8988T (cell line): ENCODE data around the gene COL6A1.
"Not testable (repeated sequence)": the region's sequence is repeated elsewhere in the genome, so short reads cannot be mapped to it uniquely, and the experiment has no call there.

ENCODE experiments used
- DNase-seq: peaks from one replicate; pipeline ENCODE4 v3.0.0; 2011

Gene COL6A1

DNA sequence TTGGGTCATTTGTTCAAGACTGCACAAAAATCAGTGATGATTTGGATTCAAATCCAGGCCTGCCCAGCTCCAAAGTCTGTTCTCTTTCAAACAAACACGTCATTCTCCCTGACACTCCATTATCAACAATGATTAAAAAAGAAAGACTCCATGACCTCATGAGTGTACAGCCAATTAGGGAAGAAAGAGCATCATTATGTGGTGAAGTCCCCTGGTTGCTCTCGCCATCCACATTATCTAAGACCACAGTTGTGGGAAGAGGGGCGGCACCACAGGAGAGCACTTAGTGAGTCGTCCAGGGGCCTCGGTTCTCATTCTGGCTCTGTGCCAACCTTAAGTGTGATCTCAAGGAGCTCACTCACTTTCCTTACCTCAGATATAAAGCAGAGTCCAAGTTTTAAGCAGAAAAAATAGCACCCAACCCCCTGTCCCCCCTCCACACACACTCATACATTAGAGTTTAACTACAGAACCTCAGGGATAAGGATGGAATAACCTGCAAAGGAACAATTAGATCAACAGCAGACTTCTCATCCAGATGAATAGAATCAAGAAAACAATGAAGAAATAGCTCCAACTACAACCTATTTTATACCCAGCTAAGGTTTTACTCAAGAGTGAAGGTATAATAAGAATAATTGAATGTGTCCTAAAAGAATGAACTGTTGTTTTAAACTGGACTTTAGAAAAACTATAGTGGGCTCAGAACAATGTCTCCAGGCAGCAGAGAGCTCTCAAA lies 47.8 kb downstream of the COL6A1 start:
- no peak for DNase-seq

DNA sequence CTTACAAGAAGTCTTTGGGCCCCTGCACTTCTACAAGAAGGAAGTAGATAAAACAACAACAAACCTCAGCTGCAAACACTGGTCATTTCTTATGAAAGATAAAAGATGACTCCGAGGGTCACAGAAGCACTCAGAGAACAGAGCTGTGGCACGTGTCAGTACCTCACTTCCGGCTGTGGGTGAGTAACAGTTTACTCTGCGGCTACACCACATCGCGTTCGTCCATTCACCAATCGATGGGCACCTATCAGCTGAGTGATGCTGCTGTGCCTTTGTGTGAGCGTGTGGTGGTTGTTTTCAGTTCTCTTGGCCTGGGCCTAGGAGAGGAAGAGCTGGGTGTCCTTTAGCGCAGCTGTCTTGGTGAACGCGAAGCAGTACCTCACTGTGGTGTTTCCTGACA lies 49.9 kb downstream of the COL6A1 start:
- no peak for DNase-seq

DNA sequence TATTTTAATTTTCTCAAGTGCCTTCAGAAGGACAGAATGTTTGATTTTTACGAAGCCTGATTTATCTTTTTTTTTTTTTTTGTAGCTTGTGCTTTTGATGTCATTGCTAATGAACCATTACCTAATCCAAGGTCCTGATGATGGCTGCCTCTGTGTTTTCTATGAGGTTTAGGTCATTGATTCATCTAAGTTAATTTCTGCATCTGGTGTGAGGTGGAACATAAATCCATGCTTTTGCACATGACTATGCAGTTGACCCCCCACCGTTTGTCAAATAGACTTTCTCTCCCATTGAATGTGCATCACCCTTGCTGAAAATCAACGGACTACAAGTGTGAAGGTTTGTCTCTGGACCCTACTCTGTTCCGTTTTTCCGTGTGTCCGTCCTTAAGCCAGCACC lies 50.5 kb downstream of the COL6A1 start:
- no peak for DNase-seq

GRCh38 chr21:46033410-46034400 lies 52.1 kb downstream of the COL6A1 start:
- DNase-seq: no peak

DNA sequence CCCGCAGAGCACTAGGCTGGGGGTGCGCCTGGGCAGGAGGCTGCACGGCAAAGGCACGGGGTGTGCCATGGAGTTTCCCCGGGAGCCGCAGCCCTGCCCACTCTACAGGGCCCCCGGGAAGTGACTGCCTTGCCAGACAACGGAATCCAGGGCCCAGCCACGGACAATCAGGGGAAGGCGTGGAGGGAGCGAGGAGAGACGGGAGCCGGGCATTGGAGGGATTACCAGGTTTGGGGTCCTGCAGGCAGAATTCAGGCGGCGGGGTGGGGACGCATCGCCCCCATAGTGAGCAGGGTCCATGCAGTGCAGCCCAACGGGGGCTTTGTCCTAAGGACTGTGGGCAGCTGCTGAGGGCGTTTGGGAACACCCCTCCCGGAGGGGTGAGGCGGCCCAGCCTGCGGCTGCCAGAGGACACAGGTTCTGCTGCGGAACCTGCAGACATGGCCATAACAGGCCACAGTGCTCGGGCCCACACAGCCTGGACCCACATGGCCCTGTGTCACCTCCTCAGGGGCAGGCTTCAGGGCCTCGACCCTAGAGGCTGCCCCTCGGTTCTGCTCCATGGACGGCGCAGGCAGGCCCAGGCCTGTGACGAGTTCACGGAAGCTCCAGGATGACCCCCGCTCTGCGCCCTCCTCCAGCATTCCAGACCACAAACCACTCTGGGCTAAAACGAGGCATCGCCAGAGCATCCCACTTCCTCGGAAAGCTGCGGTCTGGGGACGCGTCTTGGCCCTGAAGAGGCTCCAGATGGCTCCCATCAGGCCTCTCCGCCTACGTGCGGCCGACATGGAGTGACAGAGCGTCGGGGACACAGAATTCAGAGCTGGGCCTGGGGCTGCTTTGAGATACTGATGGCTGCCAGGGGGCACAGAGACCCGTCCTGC lies 54.5 kb downstream of the COL6A1 start:
- DNase-seq: no peak

- DNase-seq: no peak
Observed at GRCh38 chr21:46036696-46037330, 55.2 kb downstream of the COL6A1 start.

DNA sequence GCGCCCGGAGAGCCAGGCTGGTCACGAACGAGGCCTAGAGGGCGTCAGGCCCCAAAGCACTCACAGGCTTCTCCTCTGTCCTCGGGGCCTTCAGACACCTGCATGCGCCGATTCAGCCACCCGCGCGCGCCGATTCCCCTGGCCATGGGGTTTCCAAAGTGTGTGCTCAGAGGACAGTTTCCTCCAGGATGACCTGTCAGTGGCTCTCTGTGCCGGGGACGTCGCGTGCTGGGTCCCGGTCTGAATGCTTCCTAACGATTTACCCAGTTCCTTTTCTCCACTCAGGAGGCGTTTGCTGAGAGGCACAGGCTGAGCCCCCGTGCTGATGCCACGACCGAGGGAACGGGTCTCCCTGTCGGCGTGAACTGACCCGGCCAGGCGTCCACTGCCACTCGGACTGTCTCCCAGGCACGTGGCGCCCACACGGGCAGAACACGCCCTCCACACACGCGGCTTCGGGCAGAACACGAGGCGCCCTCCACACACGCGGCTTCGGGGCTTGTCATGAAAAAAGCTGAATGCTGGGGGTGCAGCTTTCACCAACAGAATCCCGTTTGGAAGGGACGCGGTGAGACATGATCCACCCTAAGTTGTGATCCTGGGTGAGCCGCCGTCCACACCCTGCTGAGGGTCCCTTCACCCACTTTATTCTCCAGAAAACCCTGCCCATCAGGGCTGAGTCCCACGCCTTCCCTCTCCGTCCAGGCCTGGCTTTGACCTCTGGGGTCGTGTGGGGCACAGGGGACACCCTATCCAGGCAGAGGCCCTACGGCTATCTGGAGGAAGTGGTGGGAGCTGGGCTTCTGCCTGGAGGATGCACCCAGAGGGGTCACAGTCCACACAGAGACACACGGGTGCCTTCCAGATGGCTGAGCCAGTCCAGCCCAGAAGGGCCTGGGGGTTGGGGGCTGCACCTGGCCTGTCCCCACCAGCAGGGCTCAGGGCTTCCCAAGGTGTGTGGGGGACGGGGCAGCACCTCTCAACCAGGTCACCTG lies 56.1 kb downstream of the COL6A1 start:
- DNase-seq: no peak

GRCh38 chr21:46038341-46038829 lies 56.8 kb downstream of the COL6A1 start:
- no peak for DNase-seq

- DNase-seq: no peak
Observed at GRCh38 chr21:46038871-46039397, 57.4 kb downstream of the COL6A1 start.

DNA sequence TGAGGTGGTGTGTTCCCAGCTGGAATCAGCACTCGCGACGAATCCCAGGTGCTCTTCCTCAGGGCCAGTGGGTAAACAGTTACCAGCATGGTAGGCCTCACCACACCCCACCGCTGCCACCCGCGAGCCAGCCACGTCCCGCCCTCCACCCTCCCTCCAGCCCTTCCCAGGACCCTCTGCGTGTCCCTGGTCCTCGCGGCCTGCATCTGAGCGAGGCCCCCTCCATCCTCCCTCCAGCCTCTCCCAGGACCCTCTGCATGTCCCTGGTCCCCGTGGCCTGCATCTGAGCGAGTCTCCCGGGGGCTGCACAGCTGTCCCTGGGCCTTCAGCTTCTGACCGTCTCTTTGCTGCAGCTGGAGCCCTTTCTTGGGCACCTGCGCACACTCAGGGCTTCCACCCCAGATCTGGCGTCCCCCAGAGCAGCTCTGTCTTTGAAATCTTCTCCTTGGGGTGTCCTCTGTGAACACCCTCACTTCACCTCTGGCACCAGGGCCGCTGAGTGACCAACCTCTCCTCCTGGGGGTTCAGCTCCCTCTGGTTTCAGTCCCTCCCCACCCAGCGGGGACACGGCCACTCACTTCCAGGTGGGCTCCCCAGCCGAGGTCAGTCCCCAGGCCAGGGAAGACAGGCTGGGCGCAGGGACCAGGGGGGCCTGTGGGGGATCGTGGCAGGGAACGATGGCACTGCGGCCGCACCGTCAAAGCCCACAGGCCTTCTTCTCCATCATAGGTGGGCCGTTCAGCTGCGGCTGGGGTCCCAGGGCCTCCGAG lies 58.5 kb downstream of the COL6A1 start:
- no peak for DNase-seq

GRCh38 chr21:46040707-46041106 lies 59.1 kb downstream of the COL6A1 start:
- DNase-seq: no peak

DNA sequence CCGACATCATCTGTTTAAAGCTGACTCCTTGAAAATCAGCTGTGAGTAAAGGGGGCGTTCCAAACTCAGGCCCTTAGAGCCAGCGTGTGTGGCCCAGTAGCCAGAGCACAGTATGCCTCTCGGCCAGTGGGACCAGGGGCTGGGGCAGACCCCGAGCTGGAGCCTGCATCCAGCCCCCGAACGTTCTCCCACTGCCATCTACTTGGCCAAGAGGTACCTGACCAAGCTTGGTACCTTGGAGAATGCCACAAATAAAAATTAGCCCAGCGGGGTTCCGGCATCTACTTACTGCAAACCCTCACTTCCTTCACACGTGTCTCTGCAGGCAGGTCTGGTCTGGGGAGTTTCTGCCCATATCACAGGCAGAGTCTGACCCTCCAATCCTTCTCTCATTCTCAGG lies 59.6 kb downstream of the COL6A1 start:
- DNase-seq: no peak

GRCh38 chr21:46045154-46045553 lies 63.6 kb downstream of the COL6A1 start:
- DNase-seq: no peak

DNA sequence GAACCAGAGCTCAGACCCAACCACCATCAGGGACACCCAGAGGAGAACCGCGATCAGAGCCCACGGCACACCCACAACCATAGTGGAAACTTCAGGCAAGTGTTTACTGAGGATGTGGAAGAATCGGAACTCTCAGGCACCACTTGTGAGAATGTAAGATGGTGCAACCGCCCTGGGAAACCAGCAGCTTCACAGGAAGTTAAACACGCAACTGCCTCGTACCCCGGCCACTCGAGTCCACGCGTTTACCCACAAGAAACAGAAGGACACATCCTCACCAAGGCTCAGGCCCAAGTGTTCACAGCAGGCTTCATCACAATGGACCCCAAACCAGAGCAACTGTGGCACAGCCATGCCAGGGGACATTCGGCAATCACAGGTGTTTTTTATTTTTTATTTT lies 64.9 kb downstream of the COL6A1 start:
- DNase-seq: no peak

DNA sequence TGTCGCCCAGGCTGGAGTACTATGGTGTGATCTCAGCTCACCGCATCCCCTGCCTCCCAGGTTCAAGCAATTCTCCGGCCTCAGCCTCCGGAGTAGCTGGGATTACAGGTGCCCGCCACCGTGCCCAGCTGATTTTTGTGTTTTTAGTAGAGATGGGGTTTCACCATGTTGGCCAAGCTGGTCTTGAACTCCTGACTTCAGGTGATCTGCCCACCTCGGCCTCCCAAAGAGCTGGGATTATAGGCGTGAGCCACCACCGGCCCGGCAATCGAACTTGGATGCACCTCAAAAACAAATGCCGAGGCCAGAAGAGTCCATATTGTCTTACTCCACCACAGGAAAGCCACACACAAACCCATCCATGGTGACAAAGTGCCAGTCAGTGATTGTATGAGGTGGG lies 65.3 kb downstream of the COL6A1 start:
- DNase-seq: not testable (repeated sequence)

DNA sequence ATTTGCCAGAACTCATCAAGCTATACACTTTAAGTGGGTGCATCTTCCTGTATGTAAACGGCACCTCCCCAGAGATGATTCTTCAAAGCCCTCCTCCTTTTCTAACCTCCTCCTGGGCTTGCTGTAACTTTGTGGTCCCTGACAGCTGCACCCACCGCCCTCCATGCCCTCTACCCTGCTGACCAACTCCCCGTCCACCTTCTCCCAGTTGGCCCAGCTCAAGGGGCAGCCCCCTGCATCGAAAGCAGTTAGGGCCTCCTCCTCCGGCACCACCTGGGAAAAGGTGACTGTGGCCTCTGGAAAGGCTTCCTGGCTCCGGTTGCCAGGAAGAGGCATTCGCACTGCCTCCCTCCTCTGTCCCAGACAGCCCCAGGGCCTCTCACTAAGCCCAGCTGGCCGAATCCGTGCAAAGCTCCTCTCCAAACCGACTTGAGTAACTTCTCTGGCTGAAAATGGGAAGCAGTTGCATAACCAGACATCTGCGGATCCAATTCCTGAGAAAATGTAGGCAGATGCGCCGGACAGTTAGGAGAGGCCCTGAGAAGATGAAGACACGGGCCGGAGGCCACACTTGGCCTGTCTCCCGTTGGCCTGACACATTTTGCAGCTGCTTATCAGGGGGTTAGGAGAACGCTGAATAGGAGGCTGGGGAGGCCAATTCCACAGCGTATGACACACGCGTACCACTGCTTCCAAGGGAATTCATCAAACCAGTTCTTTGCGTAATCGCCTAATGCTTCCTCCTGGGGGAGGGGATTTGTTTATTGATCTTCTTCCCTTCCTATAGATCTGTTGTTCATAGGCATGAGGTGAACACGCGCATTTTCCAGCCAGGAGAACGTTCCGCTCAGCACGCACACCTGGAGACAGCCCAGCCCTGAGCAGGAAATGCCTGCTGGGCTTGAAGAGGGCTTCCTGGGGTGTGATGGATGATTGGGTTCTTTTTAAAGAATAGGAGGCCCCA lies 67.6 kb downstream of the COL6A1 start:
- DNase-seq: no peak

DNA sequence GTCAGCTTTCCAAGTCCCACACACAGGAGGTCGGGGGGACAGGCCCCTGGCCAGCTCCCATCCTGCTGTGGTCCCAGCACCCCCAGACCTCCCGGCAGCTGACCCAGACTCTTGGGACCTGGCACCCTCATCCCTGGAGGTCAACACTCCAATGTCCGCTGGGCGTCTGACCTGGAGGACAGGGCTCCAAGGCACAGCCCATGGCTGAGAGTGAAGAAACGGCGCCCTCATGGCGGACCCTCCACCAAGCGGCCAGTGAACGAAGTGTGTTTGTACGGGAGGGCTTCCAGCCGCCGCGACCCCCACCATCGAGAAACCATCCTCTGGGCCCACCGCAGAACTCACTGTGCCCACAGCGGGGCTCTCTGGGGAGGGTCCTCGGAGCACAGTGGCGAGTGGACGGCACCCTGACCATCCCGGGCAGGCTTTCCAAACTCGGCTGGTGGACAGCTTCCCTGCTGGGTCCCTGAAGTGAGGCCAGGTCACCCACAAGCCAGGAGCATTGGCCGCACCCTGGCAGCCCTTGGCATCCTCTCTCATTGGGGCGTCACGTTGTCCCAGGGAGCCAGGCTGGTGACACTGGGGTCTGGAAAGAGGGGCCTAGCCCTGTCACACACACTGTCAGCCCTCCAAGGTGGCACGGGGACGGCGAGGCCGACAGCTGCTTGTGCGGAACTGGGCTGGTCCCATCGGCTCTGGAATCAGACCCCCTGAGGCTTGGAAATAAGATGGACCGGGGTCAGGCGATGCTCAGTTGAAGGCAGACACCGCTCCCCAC lies 68.5 kb downstream of the COL6A1 start:
- no peak for DNase-seq
